Epidermal melanocyte (primary cell): Measurements from ENCODE around the gene PIP4K2A.

Source experiments
- DNase-seq: peaks from one replicate; pipeline ENCODE4 v3.0.0; 2011; ENCODE audit warnings: low spot score; ENCODE audit not compliant: insufficient read length

Gene PIP4K2A

GRCh38 chr10:22667093-22667480 lies 47.3 kb downstream of the PIP4K2A start:
- DNase-seq = no peak

GRCh38 chr10:22666287-22667092 lies 47.9 kb downstream of the PIP4K2A start:
- DNase-seq = no peak

- DNase-seq = no peak
Measured at GRCh38 chr10:22665329-22665728, 49.0 kb downstream of the PIP4K2A start.

GRCh38 chr10:22662733-22663330 lies 51.5 kb downstream of the PIP4K2A start:
- no peak for DNase-seq

- DNase-seq = no peak
Measured at GRCh38 chr10:22659866-22660265, 54.5 kb downstream of the PIP4K2A start.

GRCh38 chr10:22658745-22659410 lies 55.5 kb downstream of the PIP4K2A start:
- DNase-seq = no peak

- no peak for DNase-seq
Measured at GRCh38 chr10:22657566-22658225, 56.7 kb downstream of the PIP4K2A start.

GRCh38 chr10:22657024-22657423 lies 57.4 kb downstream of the PIP4K2A start:
- no peak for DNase-seq

GRCh38 chr10:22656036-22656435 lies 58.3 kb downstream of the PIP4K2A start:
- DNase-seq = no peak

GRCh38 chr10:22655312-22655981 lies 58.9 kb downstream of the PIP4K2A start:
- DNase-seq = no peak

- DNase-seq = no peak
Measured at GRCh38 chr10:22652988-22653481, 61.3 kb downstream of the PIP4K2A start.

GRCh38 chr10:22651276-22651980 lies 63.0 kb downstream of the PIP4K2A start:
- no peak for DNase-seq

GRCh38 chr10:22649994-22650393 lies 64.4 kb downstream of the PIP4K2A start:
- no peak for DNase-seq

- no peak for DNase-seq
Measured at GRCh38 chr10:22649390-22649841, 65.0 kb downstream of the PIP4K2A start.

GRCh38 chr10:22648547-22648961 lies 65.8 kb downstream of the PIP4K2A start:
- peak; percentile 52 for DNase-seq

- no peak for DNase-seq
Measured at GRCh38 chr10:22647244-22647643, 67.1 kb downstream of the PIP4K2A start.

GRCh38 chr10:22646388-22646853 lies 68.0 kb downstream of the PIP4K2A start:
- no peak for DNase-seq

- DNase-seq = no peak
Measured at GRCh38 chr10:22644222-22644621, 70.2 kb downstream of the PIP4K2A start.

GRCh38 chr10:22643775-22644174 lies 70.6 kb downstream of the PIP4K2A start:
- no peak for DNase-seq

GRCh38 chr10:22643116-22643515 lies 71.3 kb downstream of the PIP4K2A start:
- no peak for DNase-seq
